GM12874 (cell line): ENCODE measurements around the gene UBQLN2.

Experiments
- CTCF ChIP-seq: IDR thresholded peaks from 2 replicates; pipeline ENCODE4 v1.5.1; 2011; ENCODE audit warnings: low read depth, mild to moderate bottlenecking, control low read depth, low read length, moderate library complexity; ENCODE audit not compliant: insufficient read depth

Gene UBQLN2

DNA sequence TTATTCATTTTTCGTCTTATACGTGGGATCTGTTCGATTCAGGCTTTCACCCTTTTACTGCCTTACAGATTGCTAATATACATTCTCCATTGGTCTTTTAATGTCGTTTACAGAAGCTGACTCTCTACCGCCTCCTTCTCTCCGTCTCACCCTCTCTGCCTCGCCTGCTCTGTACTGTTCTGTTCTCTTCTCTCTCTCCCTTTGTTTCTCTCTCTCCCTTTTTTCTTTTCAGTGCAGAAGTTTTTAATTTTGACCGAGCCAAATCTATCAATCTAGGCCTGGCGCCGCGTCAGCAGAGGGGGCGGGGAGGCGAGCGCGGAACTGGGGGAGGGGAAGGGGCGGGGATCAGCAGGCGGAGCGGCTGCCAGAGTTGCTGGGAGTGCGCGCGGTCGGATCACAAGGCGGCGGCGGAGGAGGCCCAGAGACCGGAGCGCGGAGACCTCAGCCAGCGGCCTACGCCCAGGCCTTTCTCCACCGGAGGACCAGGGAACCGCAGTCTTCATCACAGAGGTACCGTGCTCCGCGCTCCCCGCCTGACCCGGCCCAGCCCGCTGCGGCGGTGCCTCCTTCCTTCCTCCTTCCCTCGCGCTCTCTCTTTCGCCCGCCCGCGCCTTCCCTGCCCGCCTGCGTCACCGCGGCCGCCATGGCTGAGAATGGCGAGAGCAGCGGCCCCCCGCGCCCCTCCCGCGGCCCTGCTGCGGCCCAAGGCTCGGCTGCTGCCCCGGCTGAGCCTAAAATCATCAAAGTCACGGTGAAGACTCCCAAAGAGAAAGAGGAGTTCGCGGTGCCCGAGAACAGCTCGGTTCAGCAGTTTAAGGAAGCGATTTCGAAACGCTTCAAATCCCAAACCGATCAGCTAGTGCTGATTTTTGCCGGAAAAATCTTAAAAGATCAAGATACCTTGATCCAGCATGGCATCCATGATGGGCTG is at the start of gene UBQLN2:
Gene UBQLN2 (plus strand): TSS at position 397 of the 931 bp plus-strand sequence. CDS start 247 bp downstream, at position 644.
- TF ChIP-seq CTCF = no peak

DNA sequence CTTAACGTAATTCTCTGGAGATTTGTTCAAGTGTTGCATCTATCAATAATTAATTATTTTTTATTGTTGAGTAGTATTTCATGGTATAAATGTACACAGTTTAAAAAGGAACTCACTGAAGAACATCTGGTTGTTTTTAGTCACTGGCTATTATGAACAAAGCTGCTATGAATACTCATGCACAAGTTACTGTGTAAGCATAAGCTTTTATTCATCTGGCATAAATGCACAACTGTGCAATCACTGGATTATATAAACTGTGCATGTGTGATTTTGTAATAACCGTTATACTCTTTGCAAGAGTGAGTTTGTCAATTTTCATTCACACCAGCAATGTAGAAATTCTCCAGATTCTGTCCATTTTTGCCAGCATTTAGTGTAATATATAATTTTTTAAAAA is 43.8 kb upstream of the UBQLN2 start:
- TF ChIP-seq CTCF = no peak

DNA sequence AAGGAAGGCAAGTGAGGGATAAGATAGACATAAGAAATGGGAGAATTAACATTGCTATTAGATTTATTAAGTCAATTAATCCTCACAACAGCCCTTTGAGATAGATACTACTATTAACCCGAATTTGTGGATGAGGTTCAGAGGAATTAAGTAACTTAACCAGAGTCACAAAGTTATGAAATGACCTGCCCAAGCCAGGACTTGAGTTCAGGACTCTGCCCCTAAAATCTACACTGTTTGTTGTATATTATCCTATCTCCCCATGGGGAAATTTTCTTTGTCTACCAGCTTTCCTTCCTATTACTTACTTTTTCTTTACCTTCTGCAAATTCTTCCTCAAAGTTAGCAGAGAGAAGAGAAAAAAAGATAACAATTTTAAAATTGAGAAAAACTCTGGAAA is 33.4 kb upstream of the UBQLN2 start:
- TF ChIP-seq CTCF = no peak

DNA sequence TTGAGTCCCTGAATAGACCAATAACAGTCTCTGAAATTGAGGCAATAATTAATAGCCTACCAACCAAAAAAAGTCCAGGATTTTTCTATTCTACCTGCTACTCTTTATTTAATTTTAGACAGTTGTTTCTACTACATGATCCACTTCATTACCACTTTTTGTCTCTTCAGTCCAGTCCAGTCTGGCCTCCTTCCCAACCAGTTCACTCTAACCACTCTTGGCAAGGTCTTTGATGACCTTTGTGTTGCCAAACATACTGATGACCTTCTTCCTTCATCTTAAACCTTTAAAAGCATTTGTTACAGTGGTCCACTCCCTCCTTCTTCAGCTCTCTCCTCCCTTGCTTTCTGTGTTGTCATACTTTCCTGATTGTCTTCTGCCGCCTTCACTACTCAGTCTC is 12.8 kb upstream of the UBQLN2 start:
- TF ChIP-seq CTCF = no peak

DNA sequence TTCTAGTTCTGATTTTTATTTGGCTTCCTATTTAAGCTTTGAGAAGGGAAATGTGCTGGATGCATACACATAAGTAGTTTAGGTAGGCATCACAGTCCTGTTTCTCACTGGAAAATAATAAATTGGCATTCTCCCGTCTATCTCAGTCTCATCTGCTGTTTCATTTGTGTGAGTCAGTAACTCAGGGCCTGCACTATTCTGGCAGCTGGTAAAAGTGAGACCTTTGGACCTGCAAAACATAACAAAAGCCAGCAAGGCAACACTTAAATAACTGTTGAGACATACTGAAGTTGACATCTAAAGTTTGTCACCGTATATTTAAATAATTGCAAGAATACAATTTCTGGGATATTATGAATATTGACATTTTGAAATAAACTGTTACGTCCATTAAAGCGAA is 8.6 kb upstream of the UBQLN2 start:
- TF ChIP-seq CTCF = no peak

DNA sequence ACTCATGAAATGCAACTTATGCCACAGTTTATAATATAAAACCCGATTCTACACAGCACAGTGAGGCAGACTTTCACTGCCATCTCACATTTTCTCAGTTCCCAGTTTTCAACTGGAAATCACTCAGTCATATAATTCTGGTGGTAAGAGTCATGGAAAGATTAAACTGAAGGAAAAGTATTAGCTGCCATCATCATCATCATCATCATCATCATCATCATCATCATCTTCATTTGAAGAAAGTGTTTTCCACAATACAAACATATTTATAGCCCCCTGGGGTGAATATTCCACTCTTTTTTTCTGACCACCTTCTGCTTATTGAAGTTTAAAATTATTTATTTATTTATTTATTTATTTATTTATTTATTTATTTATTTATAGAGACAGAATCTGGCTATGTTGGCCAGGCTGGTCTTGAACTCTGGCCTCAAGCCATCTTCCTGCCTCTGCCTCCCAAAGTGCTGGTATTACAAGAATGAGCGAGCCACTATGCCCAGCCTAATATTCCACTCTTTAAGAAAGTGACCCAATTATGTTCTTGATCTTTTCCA is 6.0 kb upstream of the UBQLN2 start:
- no peak for TF ChIP-seq CTCF

DNA sequence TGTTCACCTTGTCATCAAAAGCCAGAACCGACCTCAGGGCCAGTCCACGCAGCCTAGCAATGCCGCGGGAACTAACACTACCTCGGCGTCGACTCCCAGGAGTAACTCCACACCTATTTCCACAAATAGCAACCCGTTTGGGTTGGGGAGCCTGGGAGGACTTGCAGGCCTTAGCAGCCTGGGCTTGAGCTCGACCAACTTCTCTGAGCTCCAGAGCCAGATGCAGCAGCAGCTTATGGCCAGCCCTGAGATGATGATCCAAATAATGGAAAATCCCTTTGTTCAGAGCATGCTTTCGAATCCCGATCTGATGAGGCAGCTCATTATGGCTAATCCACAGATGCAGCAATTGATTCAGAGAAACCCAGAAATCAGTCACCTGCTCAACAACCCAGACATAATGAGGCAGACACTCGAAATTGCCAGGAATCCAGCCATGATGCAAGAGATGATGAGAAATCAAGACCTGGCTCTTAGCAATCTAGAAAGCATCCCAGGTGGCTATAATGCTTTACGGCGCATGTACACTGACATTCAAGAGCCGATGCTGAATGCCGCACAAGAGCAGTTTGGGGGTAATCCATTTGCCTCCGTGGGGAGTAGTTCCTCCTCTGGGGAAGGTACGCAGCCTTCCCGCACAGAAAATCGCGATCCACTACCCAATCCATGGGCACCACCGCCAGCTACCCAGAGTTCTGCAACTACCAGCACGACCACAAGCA is 898 bp downstream of the UBQLN2 start:
- no peak for TF ChIP-seq CTCF
